Lung (tissue), 12 donors: ENCODE results near the gene HSBP1. TPM values are rescaled to one million over a fixed set of nuclear protein-coding genes. Genes with fewer than 3 reads are reported as not detected.

Source experiments
- ATAC-seq: fragments of 200-7000 bp; cut with Tn5 transposase; one replicate; pipeline ENCODE4 v1.9.1; 2020; ENCODE audit warnings: moderate number of reproducible peaks; ENCODE audit not compliant: insufficient read depth, low FRiP score
- DNase-seq, 3 donors: peaks; one replicate each; pipeline ENCODE4 v3.0.0-alpha.2; 2013 to 2017
- H3K27ac ChIP-seq, 2 donors: one replicate each; pipeline ENCODE4 v1.5.1; 2013; ENCODE audit warnings: mild to moderate bottlenecking in 2 of 2, moderate library complexity in 2 of 2, control low read depth in 1 of 2, inconsistent platforms in 1 of 2, low read depth in 1 of 2, low read length in 1 of 2
- H3K27me3 ChIP-seq, 3 donors: one replicate each; pipeline ENCODE4 v1.5.1; 2013; ENCODE audit warnings: low read length in 2 of 3; ENCODE audit not compliant: control insufficient read depth in 3 of 3, insufficient read depth in 3 of 3
- H3K36me3 ChIP-seq, 4 donors: one replicate each; pipeline ENCODE4 v1.5.1; 2013; ENCODE audit warnings: low read length in 4 of 4, mild to moderate bottlenecking in 1 of 4, moderate library complexity in 1 of 4; ENCODE audit not compliant: control insufficient read depth in 4 of 4, insufficient read depth in 4 of 4
- H3K4me1 ChIP-seq, 5 donors: one replicate each; pipeline ENCODE4 v1.5.1; 2013; ENCODE audit warnings: low read length in 5 of 5, mild to moderate bottlenecking in 2 of 5, moderate library complexity in 1 of 5; ENCODE audit not compliant: control insufficient read depth in 5 of 5, insufficient read depth in 5 of 5
- H3K4me3 ChIP-seq: one replicate; pipeline ENCODE4 v1.5.1; 2013; ENCODE audit warnings: mild to moderate bottlenecking, control low read depth, moderate library complexity
- H3K9ac ChIP-seq, 2 donors: one replicate each; pipeline ENCODE4 v1.5.1; 2013; ENCODE audit warnings: low read length in 2 of 2, control low read depth in 1 of 2; ENCODE audit not compliant: insufficient read depth in 1 of 2
- H3K9me3 ChIP-seq, 4 donors: one replicate each; pipeline ENCODE4 v1.5.1; 2013; ENCODE audit warnings: low read length in 3 of 4, mild to moderate bottlenecking in 1 of 4, moderate library complexity in 1 of 4; ENCODE audit not compliant: control insufficient read depth in 4 of 4, insufficient read depth in 3 of 4
- WGBS, 2 donors: extraction: QIAGEN DNeasy Blood & Tissue Kit; methylation state at CpG; one replicate each; pipeline ENCODE4 v1.1.7; 2013; 5-methylcytosine and 5-hydroxymethylcytosine counted together
- polyA plus RNA-seq, 2 donors: library from polyadenylated mRNA; stranded (reverse); fragments of 200-250 nt; gene quantifications; one replicate each; pipeline ENCODE4 v1.2.1, GENCODE V29; 2013
- total RNA-seq, 2 donors: library from RNA; depleted of rRNA in 1 of 2; stranded (reverse); fragments of >200 nt in 1 of 2; gene quantifications; one replicate each; pipeline ENCODE4 v1.2.1, GENCODE V29; 2014 to 2021
- TF ChIP-seq, protein P1 (sequence below): IDR thresholded peaks from 2 replicates; pipeline ENCODE4 v1.5.1; 2012; ENCODE audit warnings: mild to moderate bottlenecking; ENCODE audit errors: control extremely low read depth, extremely low read depth
- donor health status: control.
- donor health status: control.
- donor health status: Bipolar disorder and iron deficiency.
- donor health status: healthy.
- donor health status: DM: yes; HTN: yes; CAD: no.

The HSBP1 gene
- total and polyA plus RNA-seq, 4 donors = 50.5 to 109 (median 95.4) TPM

DNA sequence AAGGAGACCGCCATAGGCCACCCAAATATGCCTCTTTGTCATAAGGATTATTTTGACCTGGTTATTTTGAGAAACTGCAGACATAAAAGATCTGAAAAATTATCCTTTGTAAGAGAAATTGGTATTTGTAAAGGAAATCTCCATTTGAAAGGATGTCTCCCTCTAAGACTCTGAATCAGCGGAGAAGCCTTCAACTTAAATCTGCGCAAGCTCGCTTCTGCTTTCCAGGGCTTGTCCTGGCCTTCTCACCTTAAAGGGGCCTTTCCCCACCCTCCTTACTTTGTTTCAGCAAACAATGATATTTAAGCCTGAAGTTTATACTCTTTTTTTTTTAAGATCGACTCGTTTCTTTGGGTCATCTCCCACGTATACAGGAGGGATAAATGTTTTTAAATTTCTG, 34.5 kb downstream of the HSBP1 start:
- DNase-seq (no peak), ATAC-seq (no peak)
- WGBS, 2 donors = 56 to 62% methylated on average over 7 of the region's 7 CpGs
- H3K4me1 ChIP-seq = peaks cover 0 to 9% (median 0%) of the 10 kb centered on the region in 5 donors
- H3K9ac ChIP-seq = no peak overlapping the region
- no peak overlapping the region for H3K4me3 ChIP-seq
- no peaks in the 10 kb centered on the region for H3K36me3 ChIP-seq
- no peak overlapping the region for H3K27ac ChIP-seq
- TF ChIP-seq, protein P1, sequence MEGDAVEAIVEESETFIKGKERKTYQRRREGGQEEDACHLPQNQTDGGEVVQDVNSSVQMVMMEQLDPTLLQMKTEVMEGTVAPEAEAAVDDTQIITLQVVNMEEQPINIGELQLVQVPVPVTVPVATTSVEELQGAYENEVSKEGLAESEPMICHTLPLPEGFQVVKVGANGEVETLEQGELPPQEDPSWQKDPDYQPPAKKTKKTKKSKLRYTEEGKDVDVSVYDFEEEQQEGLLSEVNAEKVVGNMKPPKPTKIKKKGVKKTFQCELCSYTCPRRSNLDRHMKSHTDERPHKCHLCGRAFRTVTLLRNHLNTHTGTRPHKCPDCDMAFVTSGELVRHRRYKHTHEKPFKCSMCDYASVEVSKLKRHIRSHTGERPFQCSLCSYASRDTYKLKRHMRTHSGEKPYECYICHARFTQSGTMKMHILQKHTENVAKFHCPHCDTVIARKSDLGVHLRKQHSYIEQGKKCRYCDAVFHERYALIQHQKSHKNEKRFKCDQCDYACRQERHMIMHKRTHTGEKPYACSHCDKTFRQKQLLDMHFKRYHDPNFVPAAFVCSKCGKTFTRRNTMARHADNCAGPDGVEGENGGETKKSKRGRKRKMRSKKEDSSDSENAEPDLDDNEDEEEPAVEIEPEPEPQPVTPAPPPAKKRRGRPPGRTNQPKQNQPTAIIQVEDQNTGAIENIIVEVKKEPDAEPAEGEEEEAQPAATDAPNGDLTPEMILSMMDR = no peak
- H3K27me3 ChIP-seq = peaks cover 0 to 2% (median 2%) of the 10 kb centered on the region in 3 donors
- no peaks in the 10 kb centered on the region for H3K9me3 ChIP-seq

DNA sequence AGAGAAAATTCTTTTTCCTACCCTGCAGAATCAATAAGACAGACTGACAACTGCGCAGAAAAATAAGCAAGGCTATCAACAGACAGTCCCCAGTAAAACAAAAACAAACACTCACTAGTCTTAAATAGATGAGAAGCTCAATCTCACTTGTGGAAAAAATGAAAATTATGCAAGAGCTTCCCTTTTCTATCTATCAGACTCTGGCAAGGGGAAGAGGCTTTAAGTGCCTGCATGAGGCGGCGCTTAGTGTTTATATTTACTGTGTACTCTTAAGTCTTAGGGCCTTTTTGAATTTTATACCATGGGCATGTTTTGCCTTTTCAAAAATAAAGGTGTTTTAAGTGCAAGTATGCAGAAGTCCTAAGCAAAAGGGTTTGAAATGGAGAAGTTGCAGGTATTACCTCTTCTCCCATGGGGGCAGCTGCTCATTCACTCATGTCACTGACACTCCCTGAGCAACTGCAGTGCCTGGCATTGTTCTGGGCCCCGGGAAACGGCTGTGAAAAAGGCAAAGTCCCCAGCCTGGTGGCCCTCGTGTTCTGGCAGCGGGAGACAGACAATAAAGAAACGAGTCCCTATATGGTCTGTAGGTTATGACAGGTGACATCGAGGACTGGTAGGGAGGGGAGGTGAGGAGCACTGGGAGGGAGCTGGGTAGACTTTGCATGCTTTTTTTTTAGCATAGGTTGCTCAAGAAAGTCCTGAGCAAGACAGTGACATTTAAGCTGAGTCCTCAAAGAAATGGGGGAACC, 35.2 kb downstream of the HSBP1 start:
- Histone ChIP-seq H3K36me3 (no peaks in the 10 kb centered on the region), H3K27ac (no peak overlapping the region), H3K4me1 (peaks cover 0 to 9% (median 0%) of the 10 kb centered on the region in 5 donors), H3K9me3 (no peaks in the 10 kb centered on the region), H3K27me3 (peaks cover 0 to 2% (median 0%) of the 10 kb centered on the region in 3 donors), H3K4me3 (no peak overlapping the region), H3K9ac (no peak overlapping the region)
- WGBS, 2 donors = 35 to 38% methylated on average over 9 of the region's 9 CpGs
- DNase-seq = peak in 2 of 3 donors; percentile 37 to 61
- TF ChIP-seq, protein P1 = no peak
- ATAC-seq = no peak

DNA sequence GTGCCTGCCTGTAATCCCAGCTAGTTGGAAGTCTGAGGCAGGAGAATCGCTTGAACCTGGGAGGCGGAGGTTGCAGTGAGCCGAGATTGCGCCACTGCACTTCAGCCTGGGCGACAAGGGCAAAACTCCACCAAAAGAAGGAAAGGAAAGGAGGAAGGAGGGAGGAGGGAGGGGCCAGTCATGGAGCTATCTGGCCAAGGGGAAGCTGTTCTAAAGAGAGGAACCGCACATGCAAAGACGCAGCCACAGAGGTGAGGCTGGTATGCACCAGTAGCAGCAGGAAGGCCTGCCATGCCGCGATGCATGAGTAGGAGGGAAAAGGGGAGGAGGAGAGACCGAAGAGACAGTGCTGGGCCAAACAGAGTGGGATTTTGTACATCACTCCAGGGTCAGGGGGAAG, 35.9 kb downstream of the HSBP1 start:
- H3K27me3 ChIP-seq = no peaks in the 10 kb centered on the region
- H3K36me3 ChIP-seq = no peaks in the 10 kb centered on the region
- WGBS, 2 donors = 18 to 58% methylated on average over 10 of the region's 10 CpGs
- H3K27ac ChIP-seq = no peak overlapping the region
- TF ChIP-seq, protein P1 = no peak
- H3K4me1 ChIP-seq = peaks cover 0 to 9% (median 0%) of the 10 kb centered on the region in 5 donors
- ATAC-seq = no peak
- DNase-seq = no peak
- H3K9ac ChIP-seq = no peak overlapping the region
- no peak overlapping the region for H3K4me3 ChIP-seq
- no peaks in the 10 kb centered on the region for H3K9me3 ChIP-seq
